ENCODE data around the gene ZNF714. TPM values are rescaled to one million over a fixed set of nuclear protein-coding genes. Genes with fewer than 3 reads are reported as not detected.

Gene ZNF714
- total and polyA plus RNA-seq, 2 of the 8 experiments (the other 6 are each of a cell fraction or from before 2014, with no cell fraction given): 16.4 to 74.2 TPM

- no peak overlapping the region for H2BK12ac ChIP-seq (ENCODE audit: low read depth, low read length)
- H3K27ac ChIP-seq (ENCODE audit: low read depth, low read length): no peak overlapping the region
- H3K9me3 ChIP-seq (ENCODE audit: insufficient read depth in 2 of 2, low read depth in 1 of 2, low read length in 1 of 2): no peaks in the 10 kb centered on the region
- no peak overlapping the region for H3K56ac ChIP-seq (replicated peaks; ENCODE audit: insufficient read length, low read depth, low read length)
- H3K23me2 ChIP-seq (ENCODE audit: low read depth, low read length): no peaks in the 10 kb centered on the region
- no peaks in the 10 kb centered on the region; the same call in 1 of the 2 replicates for H3K79me1 ChIP-seq (ENCODE audit: low read depth, low read length)
- no peak overlapping the region for H3K4me2 ChIP-seq (ENCODE audit: insufficient read depth in 1 of 2, low read depth in 2 of 2, low read length in 2 of 2)
- CTCF ChIA-PET (ENCODE audit: partially characterized antibody): interaction anchor here (0.9 kb wide), 1 partner anchor 10 kb away, joined by 4 read pairs; no protein-coding TSS in a partner anchor
- H4K91ac ChIP-seq (replicated peaks; ENCODE audit: insufficient read length, low read length): no peak overlapping the region
- H3K4me3 ChIP-seq (ENCODE audit: extremely low read depth in 1 of 4, insufficient read depth in 2 of 4, low read depth in 3 of 4, low read length in 4 of 4): no peak overlapping the region
- no peak overlapping the region for H2BK5ac ChIP-seq (ENCODE audit: low read depth, low read length)
- H4K8ac ChIP-seq (ENCODE audit: extremely low read depth, insufficient read depth, low read length): no peak overlapping the region
- no peak overlapping the region for H4K5ac ChIP-seq (ENCODE audit: insufficient read length, low read depth, low read length)
- no peak overlapping the region for H3K23ac ChIP-seq (ENCODE audit: insufficient read length)
- peaks cover 0 to 40% of the 10 kb centered on the region in 2 experiments; a peak in 2 of 4 replicates for H3K79me2 ChIP-seq (ENCODE audit: control insufficient read depth in 1 of 2, insufficient read depth in 2 of 2, low read length in 2 of 2)
- no peak for FAIRE-seq
- H3K36me3 ChIP-seq (ENCODE audit: control insufficient read depth in 2 of 4, insufficient read depth in 4 of 4, low read length in 3 of 4): peaks cover 0 to 29% (median 10%) of the 10 kb centered on the region in 4 experiments; a peak in 6 of 8 replicates
- H3K4ac ChIP-seq (replicated peaks; ENCODE audit: insufficient read length, low read depth, low read length): no peak overlapping the region
- no peak overlapping the region for H2BK15ac ChIP-seq (ENCODE audit: low read length)
- no peak for DNase-seq (ENCODE audit: low read depth in 1 of 2, low spot score in 2 of 2)
- no peaks in the 10 kb centered on the region for H3K4me1 ChIP-seq (replicated peaks in 1 of 4; ENCODE audit: control insufficient read depth in 3 of 4, insufficient read depth in 4 of 4, low read length in 3 of 4)
- H2AFZ ChIP-seq (ENCODE audit: low read length): no peak overlapping the region
- H2AK5ac ChIP-seq (ENCODE audit: low read depth, low read length): no peak overlapping the region
- no peaks in the 10 kb centered on the region for H3K27me3 ChIP-seq (replicated peaks in 1 of 4; ENCODE audit: control insufficient read depth in 3 of 4, extremely low read depth in 1 of 4, insufficient read depth in 3 of 4, low read length in 3 of 4)
- H2BK120ac ChIP-seq (replicated peaks; ENCODE audit: low read depth, low read length): no peak overlapping the region
- H4K20me1 ChIP-seq (replicated peaks in 1 of 2; ENCODE audit: control insufficient read depth in 1 of 2, insufficient read depth in 2 of 2, low read length in 2 of 2): peaks cover 0 to 1% of the 10 kb centered on the region in 2 experiments
- H3K18ac ChIP-seq (ENCODE audit: extremely low read depth, low read length): no peak overlapping the region
- no peak overlapping the region for H2BK20ac ChIP-seq (ENCODE audit: low read length)
- no peak overlapping the region for H3K14ac ChIP-seq (ENCODE audit: insufficient read length)
- no peak overlapping the region for H3K9ac ChIP-seq (replicated peaks in 1 of 4; ENCODE audit: extremely low read depth in 1 of 4, low read depth in 3 of 4, low read length in 3 of 4)
- POLR2A ChIA-PET (ENCODE audit: partially characterized antibody): interaction anchor here (0.7 kb wide), 1 partner anchor 11 kb away, joined by 3 read pairs; no protein-coding TSS in a partner anchor
- no peak for TF ChIP-seq CTCF (IDR thresholded peaks at IDR 0.05; ENCODE audit: control extremely low read depth in 1 of 3, insufficient read depth in 1 of 3, low read depth in 1 of 3, low read length in 3 of 3)
- TF ChIP-seq ATF2 (IDR thresholded peaks at IDR 0.05; ENCODE audit: low read length): no peak
- no peak for TF ChIP-seq MAFK (IDR thresholded peaks at IDR 0.05; ENCODE audit: low read depth, low read length)
- no peak for TF ChIP-seq YY1 (IDR thresholded peaks at IDR 0.05; ENCODE audit: low read depth, low read length)
- no peak for TF ChIP-seq CBX5 (IDR thresholded peaks at IDR 0.05; ENCODE audit: low read depth, low read length)
- no peak for TF ChIP-seq TCF12 (IDR thresholded peaks at IDR 0.05; ENCODE audit: low read depth, low read length)
- no peak for TF ChIP-seq POU5F1 (IDR thresholded peaks at IDR 0.05; ENCODE audit: low read depth, low read length)
- TF ChIP-seq KDM5A (IDR thresholded peaks at IDR 0.05; ENCODE audit: low read length): no peak
- TF ChIP-seq EP300 (IDR thresholded peaks at IDR 0.05; ENCODE audit: borderline replicate concordance in 1 of 2, low read depth in 2 of 2, low read length in 2 of 2): no peak
- TF ChIP-seq BCL11A (IDR thresholded peaks at IDR 0.05; ENCODE audit: low read depth in 2 of 2, low read length in 2 of 2): no peak
- TF ChIP-seq TBP (IDR thresholded peaks at IDR 0.05; ENCODE audit: low read depth, low read length): no peak
Measured at GRCh38 chr19:21109116-21109515, 27.1 kb downstream of the ZNF714 start.
